Stimulated activated naive CD4-positive, alpha-beta T cell (primary cell): ENCODE results near the gene GNA15.
"Not testable (repeated sequence)": the region's sequence is repeated elsewhere in the genome, so short reads cannot be mapped to it uniquely, and the experiment has no call there.

Source experiments
- DNase-seq, 6 experiments: peaks; one replicate each; lab custom pipeline; 2025; lab: John Stamatoyannopoulos, UW

The GNA15 gene

GRCh38 chr19:3135961-3136683, at the start of gene GNA15:
Gene GNA15, plus strand, starts transcription at chr19:3136033. Its CDS starts 418 bp downstream, at chr19:3136451.
- no peak for DNase-seq

- no peak for DNase-seq
These were observed 48.1 kb upstream of the GNA15 start for GRCh38 chr19:3087769-3088168.

GRCh38 chr19:3089299-3089855, 46.5 kb upstream of the GNA15 start:
- DNase-seq = not testable (repeated sequence)

GRCh38 chr19:3094601-3095440, 41.0 kb upstream of the GNA15 start:
- peak in 4 of 6 experiments; percentile 12 to 62 (median 18) for DNase-seq

GRCh38 chr19:3095441-3096191, 40.2 kb upstream of the GNA15 start:
- peak; percentile 79 to 85 (median 82) for DNase-seq

GRCh38 chr19:3096267-3096901, 39.4 kb upstream of the GNA15 start:
- DNase-seq = no peak

- DNase-seq = no peak
These were observed 38.9 kb upstream of the GNA15 start for GRCh38 chr19:3096902-3097326.

- no peak for DNase-seq
These were observed 38.4 kb upstream of the GNA15 start for GRCh38 chr19:3097442-3097871.

GRCh38 chr19:3098141-3098514, 37.7 kb upstream of the GNA15 start:
- no peak for DNase-seq

GRCh38 chr19:3098515-3099346, 37.1 kb upstream of the GNA15 start:
- DNase-seq = peak in 3 of 6 experiments; percentile 30 to 45 (median 36)

GRCh38 chr19:3099347-3100145, 36.3 kb upstream of the GNA15 start:
- no peak for DNase-seq

- DNase-seq = no peak
These were observed 35.5 kb upstream of the GNA15 start for GRCh38 chr19:3100331-3100730.

- DNase-seq = no peak
These were observed 34.8 kb upstream of the GNA15 start for GRCh38 chr19:3100747-3101730.

- DNase-seq = no peak
These were observed 33.3 kb upstream of the GNA15 start for GRCh38 chr19:3102239-3103140.

- DNase-seq = no peak
These were observed 31.2 kb upstream of the GNA15 start for GRCh38 chr19:3104708-3104983.

GRCh38 chr19:3105641-3106508, 30.0 kb upstream of the GNA15 start:
- no peak for DNase-seq
